Stimulated activated CD8-positive, alpha-beta memory T cell treated with anti-CD3 and anti-CD28 coated beads, Interleukin-12 subunit alpha, Interleukin-12 subunit beta, amount 100 ng/mL, for 24 hours (primary cell): ENCODE measurements around the gene RSF1.
A peak's percentile ranks its signal among the peaks of the same experiment; 100 is the strongest.
"Not testable (repeated sequence)": the region's sequence is repeated elsewhere in the genome, so short reads cannot be mapped to it uniquely, and the experiment has no call there.

ENCODE experiments used
- DNase-seq: peaks from one replicate; pipeline ENCODE4 v3.0.0-alpha.2; 2020; ENCODE audit errors: extremely low read depth

RSF1 gene

GRCh38 chr11:77820565-77821348, at the start of gene RSF1, which contains the start of gene AAMDC:
Gene RSF1, minus strand, starts transcription at chr11:77820722. Its CDS starts 8 bp downstream, at chr11:77820714.
Gene AAMDC, plus strand, starts transcription at chr11:77821144. Its CDS starts 21,353 bp downstream, at chr11:77842497.
- peak; percentile 90 for DNase-seq

GRCh38 chr11:77868744-77869143, 48.2 kb upstream of the RSF1 start:
- DNase-seq: no peak

- no peak for DNase-seq
Measured at GRCh38 chr11:77866336-77866735, 45.8 kb upstream of the RSF1 start.

GRCh38 chr11:77865805-77866204, 45.3 kb upstream of the RSF1 start:
- no peak for DNase-seq

DNA sequence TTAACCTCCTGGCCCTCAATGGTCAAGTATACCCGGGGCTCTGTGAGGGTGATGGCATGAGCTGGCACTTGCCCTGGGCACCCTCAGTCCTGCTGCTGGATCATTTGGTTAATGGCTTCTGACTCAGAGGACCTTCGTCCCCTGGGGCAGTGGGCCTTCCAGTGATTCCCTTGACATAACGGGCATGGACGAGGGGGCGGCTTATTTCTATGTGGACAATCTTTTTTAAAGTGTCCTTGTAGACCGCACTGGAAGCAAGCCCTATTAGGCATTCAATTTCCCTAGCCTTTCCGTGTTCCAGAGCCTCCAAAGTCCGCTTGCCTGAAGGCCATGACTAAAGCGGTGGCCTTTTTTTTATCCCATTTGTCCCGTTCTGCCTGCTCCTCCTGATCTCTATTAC, 40.9 kb upstream of the RSF1 start:
- not testable (repeated sequence) for DNase-seq

GRCh38 chr11:77857906-77858457, 37.5 kb upstream of the RSF1 start:
- not testable (repeated sequence) for DNase-seq

DNA sequence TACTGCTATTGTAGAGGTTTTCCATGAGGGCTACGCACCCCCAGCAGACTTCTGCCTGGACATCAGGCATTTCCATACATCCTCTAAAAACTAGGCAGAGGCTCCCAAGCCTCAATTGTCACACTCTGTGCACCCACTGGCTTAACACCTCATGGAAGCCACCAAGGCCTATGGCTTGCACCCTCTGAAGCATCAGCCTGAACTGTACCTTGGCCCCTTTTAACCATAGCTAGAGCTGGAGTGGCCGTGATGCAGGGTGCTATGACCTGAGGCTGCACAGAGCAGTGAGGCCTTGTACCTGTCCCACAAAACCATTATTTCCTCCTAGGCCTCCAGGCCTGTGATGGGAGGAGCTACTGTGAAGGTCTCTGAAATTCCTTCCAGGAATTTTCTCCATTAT, 34.3 kb upstream of the RSF1 start:
- DNase-seq: no peak

DNA sequence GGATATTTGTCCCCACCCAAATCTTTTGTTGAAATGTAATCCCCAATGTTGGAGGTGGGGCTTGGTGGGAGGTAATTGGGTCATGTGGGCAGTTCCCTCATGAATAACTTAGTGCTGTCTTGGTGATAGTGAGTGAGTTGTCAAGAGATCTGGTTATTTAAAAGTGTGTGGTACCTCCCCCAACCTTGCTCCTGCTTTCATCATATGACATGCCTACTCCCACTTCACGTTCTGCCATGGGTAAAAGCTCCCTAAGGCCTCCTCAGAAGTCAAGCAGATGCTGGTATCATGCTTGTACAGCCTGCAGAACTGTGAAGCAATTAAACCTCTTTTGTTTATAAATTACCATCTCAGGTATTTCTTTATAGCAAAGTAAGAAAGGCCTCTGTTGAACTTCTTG, 31.0 kb upstream of the RSF1 start:
- DNase-seq: no peak

DNA sequence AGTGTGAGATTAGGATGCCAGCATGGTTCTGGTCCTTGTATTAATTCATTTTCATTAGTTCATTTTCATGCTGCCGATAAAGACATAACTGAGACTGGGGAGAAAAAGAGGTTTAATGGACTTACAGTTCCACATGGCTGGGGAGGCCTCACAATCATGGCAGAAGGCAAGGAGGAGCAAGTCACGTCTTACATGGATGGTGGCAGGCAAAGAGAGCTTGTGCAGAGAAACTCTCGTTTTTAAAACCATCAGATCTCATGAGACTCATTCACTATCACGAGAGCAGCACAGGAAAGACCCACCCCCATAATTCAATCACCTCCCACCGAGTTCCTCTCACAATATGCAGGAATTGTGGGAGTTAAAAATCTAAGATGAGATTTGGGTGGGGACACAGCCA, 23.2 kb upstream of the RSF1 start:
- not testable (repeated sequence) for DNase-seq

DNA sequence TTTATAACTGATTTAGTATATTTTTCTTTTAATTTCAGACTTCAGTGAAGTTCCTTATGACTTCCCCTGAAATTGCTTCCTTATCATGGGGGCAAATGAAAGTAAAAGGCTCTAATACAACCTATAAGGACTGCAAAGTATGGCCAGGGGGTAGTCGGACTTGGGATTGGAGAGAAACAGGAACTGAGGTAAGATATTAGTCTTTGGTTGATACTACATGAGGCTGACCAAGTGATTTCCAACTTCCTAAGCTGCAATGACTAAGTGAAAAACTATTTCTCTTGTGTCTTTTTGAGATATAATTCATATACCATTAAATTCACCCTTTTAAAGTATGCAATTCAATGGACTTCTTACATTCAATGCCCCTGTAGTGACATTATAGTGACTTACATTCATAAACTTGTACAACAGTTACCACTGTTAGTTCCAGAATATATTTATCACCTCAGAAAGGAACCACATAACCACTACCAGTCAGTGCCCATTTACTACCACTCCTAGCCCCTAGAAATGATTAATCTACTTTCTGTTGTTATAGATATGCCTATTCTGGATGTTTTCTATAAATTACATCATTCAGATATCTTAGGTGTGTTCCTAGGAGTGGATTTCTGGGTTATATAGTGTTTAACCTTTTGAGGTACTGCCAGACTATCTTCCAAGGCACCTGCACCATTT, 22.1 kb upstream of the RSF1 start:
- no peak for DNase-seq

GRCh38 chr11:77833302-77833701, 12.8 kb upstream of the RSF1 start:
- DNase-seq: no peak

DNA sequence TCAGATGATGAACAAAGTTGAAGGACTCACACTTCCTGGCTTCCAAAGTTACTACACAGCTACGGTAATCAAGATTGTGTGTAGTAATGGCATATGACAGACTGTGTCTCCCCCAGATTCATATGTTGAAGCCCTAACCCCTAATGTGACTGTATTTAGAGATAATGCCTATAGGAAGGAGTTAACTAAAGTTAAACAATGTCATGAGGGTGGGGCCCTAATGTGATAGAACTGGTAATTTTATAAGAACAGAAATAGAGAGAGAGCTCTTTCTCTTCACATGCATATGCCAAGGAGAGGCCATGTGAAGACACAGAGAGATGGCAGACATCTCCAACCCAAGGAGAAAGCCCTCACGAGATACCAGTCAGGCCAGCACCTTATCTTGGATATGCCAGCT, 8.4 kb upstream of the RSF1 start:
- DNase-seq: no peak

GRCh38 chr11:77823775-77824174, 3.3 kb upstream of the RSF1 start:
- DNase-seq: no peak

- not testable (repeated sequence) for DNase-seq
Measured at GRCh38 chr11:77822126-77822525, 1.6 kb upstream of the RSF1 start.

GRCh38 chr11:77821349-77821851, 878 bp upstream of the RSF1 start:
- DNase-seq: no peak

DNA sequence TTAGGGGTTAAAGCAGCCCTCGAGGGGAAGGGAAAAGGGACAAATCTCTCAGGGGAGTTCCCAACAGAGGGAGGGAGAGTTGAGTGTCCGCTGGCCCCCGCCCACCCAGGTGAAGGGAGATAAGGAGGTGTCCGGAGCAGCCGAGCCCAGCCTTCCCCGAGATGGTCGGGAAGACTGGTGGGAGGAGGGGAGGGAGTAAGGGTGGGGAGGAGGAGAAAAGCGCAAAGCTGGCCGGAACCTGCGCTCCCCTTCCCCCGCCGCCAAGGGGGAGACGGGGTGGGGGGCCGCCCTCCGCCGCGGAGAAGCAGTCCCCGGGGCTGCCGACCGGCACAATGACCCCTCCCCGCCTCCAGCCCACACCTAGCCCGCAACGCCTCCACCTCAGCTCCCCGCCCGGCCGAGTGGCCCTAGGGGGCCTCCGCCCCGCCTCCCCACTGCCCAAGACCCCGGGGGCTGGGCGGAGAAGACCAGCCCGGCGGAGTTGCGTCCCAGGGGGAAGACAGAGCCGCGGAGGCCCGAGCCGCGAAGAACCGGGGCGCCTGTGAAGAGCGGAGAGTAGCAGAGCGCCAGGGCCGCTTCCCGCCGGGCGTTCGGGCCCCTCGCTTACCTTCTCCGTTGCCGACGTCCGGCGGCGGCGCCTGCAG, 479 bp downstream of the RSF1 start:
- DNase-seq: peak; percentile 3

GRCh38 chr11:77819411-77819920, 1.1 kb downstream of the RSF1 start:
- peak; percentile 61 for DNase-seq

DNA sequence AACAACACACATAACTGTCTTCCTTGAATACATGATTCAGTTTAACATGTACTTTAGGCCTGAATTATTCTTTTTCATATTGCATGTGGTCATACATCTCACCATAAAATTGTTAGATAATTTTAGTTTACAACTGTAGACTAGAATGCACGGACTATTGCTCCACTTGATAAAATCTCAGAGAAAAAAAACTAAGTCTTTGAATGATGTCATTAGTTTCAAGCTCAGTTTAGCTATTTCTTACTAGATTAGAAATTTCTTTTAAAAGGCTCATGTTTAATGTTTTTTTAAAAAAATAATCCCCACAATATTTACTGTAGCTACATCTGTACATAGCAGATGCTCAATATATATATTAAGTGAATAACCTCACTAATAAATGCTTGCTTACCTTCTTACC, 5.1 kb downstream of the RSF1 start:
- DNase-seq: no peak

DNA sequence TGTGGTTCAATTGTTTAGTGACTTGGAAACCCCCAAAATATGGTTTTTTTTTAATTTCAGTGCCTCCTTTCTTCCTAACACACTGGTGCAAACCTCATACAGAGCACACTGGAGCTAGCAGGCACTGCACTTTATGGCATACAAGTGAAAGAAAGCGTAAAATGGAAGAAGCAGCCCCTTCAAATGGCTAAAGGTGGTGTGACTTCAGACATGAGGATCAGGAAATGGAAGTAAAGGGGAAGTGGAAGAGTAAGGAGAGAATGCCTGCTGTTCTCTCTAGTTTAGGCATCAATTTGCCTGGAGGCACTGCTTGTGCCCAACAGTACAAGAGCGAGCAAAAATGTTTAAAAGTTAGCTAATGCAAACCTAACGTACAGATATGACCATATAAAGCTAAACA, 5.7 kb downstream of the RSF1 start:
- no peak for DNase-seq

GRCh38 chr11:77813256-77813655, 7.3 kb downstream of the RSF1 start:
- DNase-seq: no peak

DNA sequence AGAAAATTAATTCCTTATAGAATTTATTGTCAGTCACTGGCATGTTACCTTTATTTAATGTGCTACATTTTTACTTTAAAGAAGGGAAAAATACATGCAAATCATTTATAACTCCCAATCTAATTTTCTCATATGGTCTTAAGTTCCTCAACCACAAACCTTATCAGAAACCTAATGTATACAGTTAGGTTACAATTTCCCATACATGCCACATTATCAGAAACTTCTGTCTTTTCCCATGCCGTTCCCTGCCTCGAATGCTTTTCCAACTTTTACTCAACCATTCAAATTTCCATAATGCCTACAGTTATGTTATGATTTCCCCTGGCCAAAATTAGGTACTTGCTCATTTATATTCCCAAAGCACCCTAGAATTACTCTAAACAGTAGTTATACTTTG, 13.5 kb downstream of the RSF1 start:
- DNase-seq: no peak

DNA sequence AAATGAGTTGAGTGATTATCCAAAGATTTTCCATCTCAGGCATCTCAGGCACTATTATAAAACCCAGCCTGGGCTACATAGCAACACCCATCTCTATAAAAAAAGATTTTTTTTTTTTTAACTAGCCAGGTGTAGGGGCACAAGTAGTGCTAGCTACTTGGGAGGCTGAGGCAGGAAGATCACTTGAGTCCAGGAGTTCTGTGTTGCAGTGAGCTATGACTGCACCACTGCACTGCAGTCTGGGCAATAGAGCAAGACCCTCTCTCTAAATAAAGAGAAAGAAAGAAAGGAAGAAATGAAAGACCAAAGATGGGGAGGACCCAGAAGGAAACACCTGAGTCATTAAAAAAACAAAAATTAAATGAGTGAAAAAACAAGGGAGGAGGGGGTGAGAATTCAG, 14.1 kb downstream of the RSF1 start:
- DNase-seq: no peak
